Fibroblast of gingiva (primary cell): ENCODE measurements around the gene CTNNA3.
"Not testable (repeated sequence)": the region's sequence is repeated elsewhere in the genome, so short reads cannot be mapped to it uniquely, and the experiment has no call there.

Experiments used
- DNase-seq: peaks from one replicate; pipeline ENCODE4 v3.0.0-alpha.2; 2011; ENCODE audit warnings: low read depth

Gene CTNNA3

DNA sequence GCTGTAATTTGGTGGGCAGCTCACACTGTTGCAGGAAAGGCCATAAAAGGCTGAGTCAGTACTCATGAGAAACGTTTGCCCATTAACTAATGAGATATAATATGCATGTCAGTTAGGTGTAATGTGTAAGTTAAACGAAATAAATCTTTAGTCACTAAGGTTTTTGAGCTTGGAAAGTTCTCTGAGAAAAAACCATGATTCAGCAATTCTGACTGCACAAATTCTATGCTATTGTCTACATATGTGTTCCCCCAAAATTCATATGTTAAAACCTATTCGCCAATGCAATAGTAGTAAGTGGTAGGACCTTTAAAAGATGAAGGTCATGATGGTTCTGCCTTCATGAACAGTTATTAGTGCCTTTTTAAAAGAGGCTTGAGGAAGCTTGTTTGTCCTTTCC lies 1329.8 kb downstream of the CTNNA3 start:
- DNase-seq = no peak

DNA sequence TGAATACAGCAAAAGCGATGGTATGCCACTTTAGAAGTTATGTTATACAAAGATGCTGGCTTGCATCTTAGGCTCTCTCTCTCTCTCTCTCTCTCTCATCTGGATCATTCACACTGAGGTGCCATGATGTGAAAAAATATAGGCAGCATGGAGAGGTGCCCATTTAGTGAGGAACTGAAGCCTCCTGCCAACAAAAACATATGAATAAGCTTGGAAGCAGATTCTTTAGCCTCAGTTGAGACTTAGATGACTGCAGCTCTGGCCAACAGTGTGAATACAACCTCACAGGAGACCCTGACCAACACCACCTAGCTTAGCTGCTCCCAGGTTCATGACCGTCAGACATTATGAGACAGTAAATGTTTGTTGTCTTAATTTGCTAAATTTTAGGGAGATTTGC lies 1330.3 kb downstream of the CTNNA3 start:
- DNase-seq = no peak

DNA sequence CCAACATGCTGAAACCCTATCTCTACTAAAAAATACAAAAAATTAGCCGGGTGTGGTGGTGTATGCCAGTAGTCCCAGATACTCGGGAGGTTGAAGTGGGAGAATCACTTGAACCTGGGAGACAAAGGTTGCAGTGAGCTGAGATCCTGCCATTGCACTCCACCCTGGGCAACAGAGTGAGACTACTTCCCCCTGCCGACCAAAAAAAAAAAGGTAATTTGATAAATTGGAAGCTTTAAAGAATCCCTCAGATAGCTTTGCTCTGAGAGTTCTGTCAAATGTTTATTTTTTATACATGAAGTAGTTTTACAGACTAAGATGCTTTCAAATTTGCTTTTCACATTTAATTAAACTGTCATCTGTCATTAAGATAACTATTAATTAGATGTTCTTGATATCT lies 1333.5 kb downstream of the CTNNA3 start:
- DNase-seq = no peak

DNA sequence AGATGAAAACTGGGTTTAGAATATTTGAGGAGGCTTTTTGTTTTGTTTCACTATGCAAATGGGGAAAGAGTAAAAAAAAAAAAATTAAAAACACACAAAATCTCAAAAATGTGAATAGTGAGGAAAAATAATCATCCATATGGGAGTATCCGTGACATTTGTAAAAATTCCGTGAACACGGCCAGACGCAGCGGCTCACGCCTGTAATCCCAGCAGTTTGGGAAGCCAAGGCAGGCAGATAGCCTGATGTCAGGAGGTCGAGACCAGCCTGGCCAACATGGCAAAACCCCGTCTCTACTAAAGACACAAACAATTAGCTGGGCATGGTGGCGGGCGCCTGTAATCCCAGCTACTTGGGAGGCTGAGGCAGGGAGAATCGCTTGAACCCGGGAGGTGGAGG lies 1342.2 kb downstream of the CTNNA3 start:
- not testable (repeated sequence) for DNase-seq

DNA sequence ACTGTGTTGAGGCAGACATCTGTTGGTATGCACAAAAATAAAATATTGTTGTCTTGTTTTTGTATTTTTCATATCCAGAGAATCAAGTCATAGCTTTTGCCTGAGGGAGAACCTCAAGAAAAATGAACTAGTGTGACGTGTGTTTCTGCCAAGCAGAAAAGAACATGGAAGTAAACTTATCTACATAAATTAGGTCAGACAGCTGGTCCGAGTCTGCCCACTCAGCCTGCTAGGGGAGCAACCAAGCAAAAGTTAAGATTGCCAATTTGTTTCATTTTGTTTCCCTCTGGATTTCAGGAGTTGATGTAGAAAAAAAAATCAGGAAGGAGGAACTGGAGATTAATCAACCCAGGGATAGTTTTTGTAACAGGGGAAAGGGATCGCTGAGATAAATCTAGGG lies 1342.6 kb downstream of the CTNNA3 start:
- no peak for DNase-seq

DNA sequence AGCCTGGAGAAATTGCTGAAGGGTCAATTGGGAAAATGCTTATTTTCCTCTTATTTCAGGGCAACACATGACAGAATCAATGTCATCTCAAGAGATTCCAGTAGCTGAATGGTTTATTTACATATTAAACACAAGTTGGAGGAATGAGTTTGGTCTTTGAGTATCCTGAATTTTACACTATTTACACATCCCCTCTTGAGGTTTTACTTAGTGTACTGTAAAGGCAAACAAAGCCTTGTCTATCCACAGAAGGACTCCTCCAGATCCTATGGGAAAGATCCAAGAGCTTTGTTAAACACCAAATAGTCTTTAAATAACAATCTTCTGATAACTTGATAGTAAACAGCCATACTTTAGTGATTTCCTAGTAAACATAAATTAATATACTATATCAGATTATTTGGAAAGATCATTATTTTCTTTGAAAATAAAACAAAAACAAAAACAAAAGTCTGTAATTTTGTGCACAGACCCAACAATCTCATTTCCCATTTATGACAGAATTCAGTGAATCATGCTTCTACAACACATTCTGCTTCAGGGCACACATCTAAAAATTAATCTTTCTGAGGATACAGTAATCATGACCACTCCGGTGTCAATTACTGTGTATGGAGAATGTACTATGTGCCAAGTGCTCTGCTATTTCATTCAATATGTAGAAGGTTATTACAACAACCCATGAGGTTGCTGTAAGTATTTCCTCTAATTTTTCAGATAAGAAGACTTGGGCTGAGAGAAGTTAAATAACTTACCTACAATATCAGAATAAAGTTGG lies 1345.2 kb downstream of the CTNNA3 start:
- DNase-seq = no peak

DNA sequence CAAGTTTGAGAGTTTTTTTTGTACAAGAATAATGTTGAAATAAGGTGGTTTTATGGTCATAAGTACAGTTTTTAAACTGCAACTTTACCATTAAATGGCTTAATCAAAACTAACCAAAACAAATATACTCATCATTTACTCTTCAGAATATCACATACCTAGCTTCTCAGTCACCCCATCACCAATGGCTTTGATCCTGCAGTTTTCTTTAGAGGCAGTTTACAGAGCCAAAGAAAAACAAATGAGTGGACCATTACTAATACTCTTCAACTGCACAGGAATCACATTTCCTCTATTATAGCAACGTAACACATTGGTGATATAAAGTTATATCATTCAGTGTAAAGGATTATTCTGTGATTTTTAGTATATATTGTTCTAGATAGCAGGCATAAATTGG lies 1346.3 kb downstream of the CTNNA3 start:
- DNase-seq = no peak

DNA sequence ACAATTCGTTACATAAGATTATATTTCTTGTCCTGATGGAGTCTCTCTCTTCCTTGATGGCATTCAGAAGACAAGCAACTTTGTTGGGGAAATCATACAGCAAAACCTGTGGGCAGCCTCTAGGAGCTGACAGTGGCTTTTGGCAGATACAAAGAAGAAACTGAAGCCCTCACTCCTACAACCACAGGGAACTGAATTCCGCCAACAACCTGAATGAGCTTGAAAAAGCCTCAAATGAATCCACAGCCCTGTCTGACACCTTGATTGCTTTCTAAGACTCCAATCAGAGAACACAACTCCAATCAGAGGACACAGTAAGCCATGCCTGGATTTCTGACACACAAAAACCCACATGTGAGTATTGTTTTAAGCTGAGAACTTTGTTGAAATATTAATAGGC lies 1346.9 kb downstream of the CTNNA3 start:
- DNase-seq = no peak

DNA sequence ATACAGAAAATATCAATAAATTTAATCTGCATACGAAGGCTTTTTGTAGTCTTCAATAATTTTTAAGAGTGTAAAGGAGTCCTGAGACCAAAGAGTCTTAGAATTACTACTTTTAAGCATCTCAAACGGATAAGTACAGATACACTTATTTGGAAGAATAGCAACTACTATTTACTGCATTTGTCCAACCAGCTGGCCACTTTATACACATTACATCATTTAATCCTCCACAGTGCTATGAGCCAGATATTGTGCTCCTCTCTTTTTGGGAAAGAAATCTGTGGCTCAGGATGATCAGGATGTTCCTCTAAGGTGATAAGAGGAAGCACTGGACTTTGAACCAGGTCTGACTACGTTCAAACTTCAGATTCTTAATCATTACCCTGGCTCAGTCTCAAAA lies 1358.8 kb downstream of the CTNNA3 start:
- no peak for DNase-seq

DNA sequence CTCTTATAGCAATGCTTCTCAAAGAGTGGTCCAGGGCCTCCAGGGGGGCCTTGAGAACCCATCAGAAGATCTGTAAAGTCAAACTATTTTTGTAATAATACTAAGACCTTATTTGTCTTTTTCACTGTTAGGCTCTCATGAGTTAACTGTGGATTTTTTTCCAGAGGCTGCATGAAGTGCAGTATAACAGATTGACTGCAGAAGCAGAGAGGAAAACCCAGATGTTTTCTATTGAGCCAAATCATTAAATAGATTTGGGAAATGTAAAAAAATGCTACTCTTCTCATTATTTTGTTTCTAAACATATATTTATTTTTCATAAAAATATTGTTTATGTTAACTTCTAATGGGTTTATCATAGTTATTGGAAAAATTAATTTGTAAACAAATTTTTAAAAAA lies 1359.2 kb downstream of the CTNNA3 start:
- no peak for DNase-seq

DNA sequence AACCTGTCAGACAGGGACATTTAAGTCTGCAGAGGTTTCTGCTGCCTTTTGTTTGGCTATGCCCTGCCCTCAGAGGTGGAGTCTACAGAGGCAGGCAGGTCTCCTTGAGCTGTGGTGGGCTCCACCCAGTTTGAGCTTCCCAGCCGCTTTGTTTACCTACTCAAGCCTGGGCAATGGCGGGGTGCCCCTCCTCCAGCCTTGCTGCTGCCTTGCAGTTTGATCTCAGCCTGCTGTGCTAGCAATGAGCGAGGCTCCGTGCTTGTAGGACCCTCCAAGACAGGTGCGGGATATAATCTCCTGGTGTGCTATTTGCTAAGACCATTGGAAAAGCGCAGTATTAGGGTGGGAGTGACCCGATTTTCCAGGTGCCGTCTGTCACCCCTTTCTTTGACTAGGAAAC lies 1360.2 kb downstream of the CTNNA3 start:
- DNase-seq = not testable (repeated sequence)

DNA sequence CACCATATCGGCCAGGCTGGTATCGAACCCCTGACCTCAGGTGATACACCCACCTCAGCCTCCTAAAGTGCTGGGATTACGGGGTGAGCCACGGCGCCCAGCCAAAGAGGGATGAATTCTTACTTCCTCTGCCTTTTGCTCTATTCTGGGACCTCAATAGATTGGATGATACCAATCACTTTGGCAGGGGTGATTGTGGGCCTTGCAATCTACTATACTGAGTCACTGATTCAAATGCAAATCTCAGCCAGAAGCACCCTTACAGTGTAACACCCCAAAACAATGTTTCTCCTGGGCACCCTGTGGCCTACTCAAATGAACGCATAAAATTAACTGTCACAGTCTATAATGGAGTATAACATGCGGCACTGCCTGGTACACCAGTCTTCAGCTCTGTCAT lies 1366.8 kb downstream of the CTNNA3 start:
- DNase-seq = no peak

DNA sequence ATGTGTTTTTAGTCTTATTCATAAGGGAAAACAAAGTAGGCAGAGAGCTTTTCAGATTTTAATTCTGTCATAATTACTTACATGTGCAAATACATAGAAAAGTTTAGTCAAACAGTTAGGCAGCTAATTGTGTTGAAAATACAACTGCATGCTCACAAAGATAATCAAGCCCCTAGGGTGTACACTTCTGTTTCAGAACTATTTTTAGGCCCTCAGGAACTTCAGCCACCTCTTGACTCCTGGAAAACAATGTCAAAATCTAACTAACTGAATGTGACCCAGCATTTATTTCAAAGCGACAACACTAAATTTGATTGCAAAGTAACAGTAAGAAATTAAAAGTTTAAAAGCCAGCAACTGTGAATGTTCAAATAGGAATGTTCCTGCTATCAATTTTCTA lies 1369.1 kb downstream of the CTNNA3 start:
- DNase-seq = no peak

DNA sequence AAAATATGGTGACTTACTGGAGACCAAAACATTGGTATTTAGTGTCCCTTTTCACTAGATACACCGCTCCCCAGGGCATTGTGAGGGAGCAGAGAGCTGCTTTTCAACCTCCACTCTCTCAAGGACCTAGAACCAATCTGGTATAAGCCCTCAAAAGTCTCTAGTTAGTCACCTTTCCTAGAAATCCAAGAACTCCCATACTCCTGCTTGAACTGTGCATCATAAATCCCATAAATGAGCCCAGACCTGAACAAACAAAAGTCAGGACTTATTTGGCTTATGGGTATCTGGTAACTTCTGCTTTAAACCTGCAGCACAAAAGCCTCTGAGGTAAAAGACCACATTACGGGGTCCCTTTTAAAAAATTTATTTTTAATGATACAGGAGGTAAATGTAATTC lies 1373.2 kb downstream of the CTNNA3 start:
- no peak for DNase-seq

DNA sequence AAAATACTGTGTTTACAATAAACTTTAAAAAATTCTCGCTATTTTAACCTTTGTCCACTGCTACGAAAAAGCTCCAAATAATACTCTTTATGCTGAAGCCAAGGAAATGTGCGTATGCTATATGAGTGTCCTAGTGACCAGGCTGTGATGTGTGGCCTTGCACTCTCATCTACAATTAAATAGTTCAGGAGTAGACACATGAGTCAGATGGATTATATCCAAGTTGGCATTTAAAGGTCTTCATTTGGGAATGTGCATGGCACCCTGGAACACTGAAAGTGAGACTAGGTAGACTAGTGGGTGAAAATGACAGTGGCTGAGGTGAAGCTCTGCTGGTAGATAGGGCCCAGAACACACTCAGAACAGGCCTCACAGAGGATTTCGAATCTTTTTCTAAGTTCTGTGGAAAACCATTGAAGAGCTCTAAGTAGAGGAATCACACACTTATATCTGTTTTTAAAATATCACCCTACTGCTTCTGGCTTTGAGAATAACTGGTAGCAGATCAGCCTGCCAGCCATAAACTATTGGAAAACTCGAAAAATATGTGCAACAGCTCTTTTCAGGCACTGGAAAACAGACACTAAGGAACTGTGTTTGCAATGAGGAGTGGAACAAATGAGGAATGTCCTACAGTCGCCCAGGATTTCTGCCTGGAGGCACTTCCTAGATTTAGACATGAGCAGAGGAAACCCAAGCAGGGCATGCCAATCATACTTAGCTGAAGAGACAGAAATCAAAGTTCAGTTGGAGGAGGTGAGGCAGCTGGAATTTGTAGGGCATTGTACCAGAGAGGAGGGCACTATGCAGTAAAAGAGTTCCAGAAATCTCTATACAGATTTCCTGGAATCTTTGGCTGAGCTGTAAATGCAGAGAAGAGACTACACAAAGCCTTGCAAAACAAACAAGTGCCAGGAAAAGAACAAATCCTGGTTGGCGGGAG lies 1374.0 kb downstream of the CTNNA3 start:
- DNase-seq = peak; percentile 17

DNA sequence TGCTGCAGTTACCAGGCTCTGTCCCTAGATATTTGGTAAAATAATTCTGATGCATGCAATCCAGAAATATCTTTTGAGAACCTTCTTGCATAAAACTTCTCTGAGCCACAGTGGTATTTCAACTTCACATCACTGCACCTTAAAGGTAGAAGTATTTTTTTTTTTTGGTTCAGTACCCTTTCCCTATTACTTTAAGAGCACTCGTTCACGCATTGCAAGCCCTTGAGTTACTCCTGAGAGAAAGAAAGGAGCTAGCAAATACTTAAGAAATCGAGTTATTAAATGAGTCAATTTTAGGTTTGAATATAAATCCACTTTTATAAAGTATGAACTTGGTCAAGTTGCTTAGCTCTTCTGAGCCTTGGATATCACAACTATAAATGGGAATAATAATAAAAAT lies 1377.2 kb downstream of the CTNNA3 start:
- no peak for DNase-seq

DNA sequence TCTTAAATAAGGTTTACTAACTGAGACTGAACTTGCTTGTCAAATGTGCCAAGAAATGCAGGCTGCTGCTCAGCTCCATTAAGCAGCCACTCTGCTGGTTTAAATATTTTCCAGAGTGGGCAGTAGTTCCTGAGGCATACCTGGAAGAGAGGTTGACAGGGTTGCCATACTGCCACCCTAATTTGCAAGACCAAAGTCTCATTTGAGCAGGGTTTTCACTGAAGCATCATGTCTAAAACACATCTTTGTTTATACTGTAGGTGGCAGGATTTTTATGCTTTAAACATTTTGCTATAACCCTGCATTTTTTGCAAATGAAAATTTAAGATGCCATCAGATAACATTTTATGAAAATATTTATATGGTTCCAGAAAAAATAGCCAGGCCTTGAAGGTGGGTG lies 1388.2 kb downstream of the CTNNA3 start:
- DNase-seq = no peak

DNA sequence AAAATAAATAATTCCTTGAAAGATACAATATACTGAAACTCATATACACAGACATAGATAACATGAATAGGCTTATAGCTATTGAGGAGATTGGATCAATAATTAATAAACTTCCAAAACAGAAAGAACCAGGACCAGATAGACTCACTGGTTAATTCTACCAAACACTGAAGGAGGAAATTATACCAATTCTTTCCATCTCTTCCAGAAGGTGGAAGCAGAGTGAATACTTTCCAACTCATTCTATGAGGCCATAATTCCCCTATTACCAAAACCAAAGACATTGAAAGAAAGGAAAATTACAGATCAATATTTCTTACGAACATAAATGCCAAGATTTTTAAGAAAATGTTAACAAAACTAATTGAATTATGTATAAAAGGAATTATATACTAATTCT lies 1394.9 kb downstream of the CTNNA3 start:
- no peak for DNase-seq

DNA sequence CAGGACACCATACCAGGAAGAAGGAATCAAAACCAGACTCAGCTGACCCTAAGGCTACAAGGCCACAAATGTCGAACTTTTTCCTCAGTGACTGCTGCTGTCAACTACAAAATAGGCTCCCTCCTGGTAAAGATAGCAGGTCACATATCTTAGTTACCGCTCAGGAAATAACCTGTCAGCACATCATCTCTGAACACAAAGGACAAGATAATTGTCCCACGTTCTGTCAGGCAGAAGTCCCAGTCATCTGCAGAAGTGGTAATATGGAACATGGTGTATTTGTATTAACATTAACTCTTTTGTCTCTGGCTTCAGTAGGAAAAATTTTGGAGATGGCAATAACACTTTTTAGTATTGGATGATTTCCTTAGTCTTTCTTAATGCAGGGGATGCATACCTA lies 1400.4 kb downstream of the CTNNA3 start:
- no peak for DNase-seq

DNA sequence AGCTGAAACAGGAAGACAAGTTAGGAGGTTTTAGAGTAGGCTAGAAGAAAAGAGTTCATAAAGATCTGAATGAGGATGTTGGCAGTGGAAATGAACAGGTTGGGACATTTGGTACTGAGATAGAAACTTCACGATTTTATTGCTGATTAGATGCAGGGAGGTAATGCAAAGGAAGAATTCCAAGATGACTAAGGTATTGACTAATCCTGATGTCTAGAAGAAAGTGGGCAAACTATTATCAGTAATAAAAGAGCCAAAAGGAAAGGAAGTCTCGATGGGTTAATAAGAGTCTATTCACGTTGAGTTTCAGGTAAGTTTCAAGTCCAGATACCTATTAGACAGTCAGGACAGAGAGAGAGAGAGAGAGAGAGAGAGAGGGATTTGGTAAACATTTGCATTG lies 1401.5 kb downstream of the CTNNA3 start:
- no peak for DNase-seq

DNA sequence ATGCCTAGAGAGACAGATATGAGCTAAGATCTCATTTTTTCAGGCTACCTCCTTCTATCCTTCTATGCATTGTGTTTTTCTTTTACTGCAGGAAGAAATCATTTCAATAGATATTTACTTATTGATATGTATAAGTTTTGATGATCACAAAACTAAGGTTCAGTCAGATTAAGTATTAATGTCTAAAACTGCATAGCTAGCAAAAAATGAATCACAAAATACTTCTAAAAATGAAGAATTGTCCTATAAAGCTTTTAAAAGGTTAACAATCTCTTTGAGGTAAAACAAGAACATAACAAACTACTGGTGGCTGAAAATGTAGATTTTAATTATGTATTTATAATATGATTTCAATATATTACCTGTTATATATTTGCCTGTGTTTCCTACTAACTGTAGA lies 1403.1 kb downstream of the CTNNA3 start:
- no peak for DNase-seq

DNA sequence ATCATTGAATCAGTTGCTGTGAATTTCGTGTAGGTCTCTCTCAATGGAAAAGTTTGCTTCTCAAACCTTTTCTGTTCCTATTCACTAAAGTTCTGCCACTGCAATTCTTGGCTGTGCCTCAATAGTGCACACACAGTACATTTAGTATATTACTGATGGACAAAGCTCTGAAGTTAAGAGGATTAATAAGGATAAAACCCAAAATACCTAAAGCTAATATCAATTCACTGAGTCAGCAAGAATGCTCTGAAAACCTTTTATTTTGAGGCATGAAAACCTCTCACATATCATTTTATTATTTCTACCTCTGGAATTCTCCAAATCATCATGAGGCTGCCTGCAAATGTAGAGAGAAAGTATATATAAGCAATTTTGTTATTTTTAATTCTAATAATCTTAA lies 1403.5 kb downstream of the CTNNA3 start:
- DNase-seq = no peak

DNA sequence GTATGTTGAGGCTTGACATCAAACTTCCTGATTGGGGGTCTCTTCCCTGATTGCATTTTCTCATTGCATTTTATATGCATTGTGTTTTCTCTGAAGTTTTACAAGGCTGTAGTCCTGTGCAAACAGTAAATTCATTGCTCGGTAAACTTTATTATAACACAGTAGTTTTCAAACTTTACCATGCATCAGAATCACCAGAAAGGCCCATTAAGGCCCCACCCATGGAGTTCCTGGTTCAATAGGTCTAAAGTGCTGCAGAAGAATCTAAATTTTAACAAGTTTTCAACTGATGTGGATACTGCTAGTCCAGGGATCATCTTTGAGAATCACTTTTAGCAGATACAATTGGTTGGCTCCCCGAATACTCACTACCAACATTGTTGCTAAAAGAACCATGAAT lies 1404.9 kb downstream of the CTNNA3 start:
- DNase-seq = no peak
